ENCODE results near the gene MRPS25. TPM values are rescaled to one million over a fixed set of nuclear protein-coding genes. Genes with fewer than 3 reads are reported as not detected.
A peak's percentile ranks its signal among the peaks of the same experiment; 100 is the strongest.

The MRPS25 gene
- total and polyA plus RNA-seq, 2 experiments from 2014 or later = 42.1 to 96.9 TPM

DNA sequence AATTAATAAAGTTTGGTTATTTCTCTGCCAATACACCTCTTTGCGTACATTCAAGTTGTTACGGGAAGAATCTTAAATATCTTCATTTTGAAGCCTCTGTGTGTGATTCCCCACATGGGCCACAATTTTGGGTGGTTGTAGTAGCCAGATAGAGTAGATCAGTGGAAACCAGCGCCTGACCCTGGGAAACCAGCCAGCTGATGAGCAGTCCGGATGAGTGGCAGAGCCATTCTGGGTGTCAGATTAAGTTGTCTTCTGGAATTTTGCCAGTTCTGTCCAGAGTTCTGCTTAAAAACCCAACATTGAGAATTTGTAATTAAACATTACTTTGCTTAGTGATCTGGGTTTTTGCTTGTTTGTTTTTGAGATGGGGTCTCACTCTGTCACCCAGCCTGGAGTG lies 49.7 kb downstream of the MRPS25 start:
- Histone ChIP-seq H3K27ac (no peak overlapping the region), H3K4me3 (no peak overlapping the region), H3K36me3 (peaks cover 54% of the 10 kb centered on the region), H3K27me3 (no peaks in the 10 kb centered on the region), H3K4me1 (ENCODE audit: low read depth) (peaks cover 4% of the 10 kb centered on the region), H3K9me3 (ENCODE audit: low read depth) (no peaks in the 10 kb centered on the region)
- DNase-seq (ENCODE audit: low read depth in 1 of 2, low spot score in 1 of 2) = peak in 1 of 2 donors; percentile 14
- no peak for TF ChIP-seq CTCF (IDR thresholded peaks at IDR 0.05; ENCODE audit: low read depth, low read length)

GRCh38 chr3:15014606-15015328 lies 50.3 kb downstream of the MRPS25 start:
- no peaks in the 10 kb centered on the region for H3K27me3 ChIP-seq
- no peak overlapping the region for H3K27ac ChIP-seq
- no peak for TF ChIP-seq CTCF (IDR thresholded peaks at IDR 0.05; ENCODE audit: low read depth, low read length)
- H3K4me3 ChIP-seq = no peak overlapping the region
- H3K36me3 ChIP-seq = peaks cover 50% of the 10 kb centered on the region
- H3K9me3 ChIP-seq (ENCODE audit: low read depth) = no peaks in the 10 kb centered on the region
- peaks cover 4% of the 10 kb centered on the region for H3K4me1 ChIP-seq (ENCODE audit: low read depth)
- DNase-seq (ENCODE audit: low read depth in 1 of 2, low spot score in 1 of 2) = peak in 1 of 2 donors; percentile 12

GRCh38 chr3:15011174-15011573 lies 53.9 kb downstream of the MRPS25 start:
- Histone ChIP-seq H3K36me3 (peaks cover 22% of the 10 kb centered on the region), H3K9me3 (ENCODE audit: low read depth) (no peaks in the 10 kb centered on the region), H3K4me1 (ENCODE audit: low read depth) (peaks cover 4% of the 10 kb centered on the region), H3K27ac (no peak overlapping the region), H3K4me3 (no peak overlapping the region), H3K27me3 (no peaks in the 10 kb centered on the region)
- no peak for DNase-seq (ENCODE audit: low read depth in 1 of 2, low spot score in 1 of 2)
- TF ChIP-seq CTCF (IDR thresholded peaks at IDR 0.05; ENCODE audit: low read depth, low read length) = no peak

GRCh38 chr3:15010664-15011063 lies 54.5 kb downstream of the MRPS25 start:
- no peak for TF ChIP-seq CTCF (IDR thresholded peaks at IDR 0.05; ENCODE audit: low read depth, low read length)
- Histone ChIP-seq H3K27ac (no peak overlapping the region), H3K9me3 (ENCODE audit: low read depth) (no peaks in the 10 kb centered on the region), H3K27me3 (no peaks in the 10 kb centered on the region), H3K4me1 (ENCODE audit: low read depth) (peaks cover 4% of the 10 kb centered on the region), H3K4me3 (no peak overlapping the region), H3K36me3 (peaks cover 19% of the 10 kb centered on the region)
- DNase-seq (ENCODE audit: low read depth in 1 of 2, low spot score in 1 of 2) = no peak

DNA sequence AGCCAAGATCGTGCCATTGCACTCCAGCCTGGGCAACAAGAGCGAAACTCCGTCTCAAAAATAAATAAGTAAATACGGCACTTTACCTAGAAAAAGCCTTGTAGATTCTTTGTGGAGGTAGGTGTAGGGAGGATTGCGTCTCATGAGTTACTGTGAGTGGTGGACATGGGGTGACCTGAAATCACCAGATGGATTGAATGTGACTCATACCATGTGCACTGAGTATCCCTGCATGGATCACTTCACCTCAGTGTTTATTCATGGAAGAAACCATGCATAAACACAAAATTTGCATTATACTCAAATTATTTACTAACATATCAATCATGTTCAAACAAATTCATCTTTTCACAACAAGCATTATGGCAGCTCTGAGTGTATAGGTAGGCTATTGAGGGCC lies 55.9 kb downstream of the MRPS25 start:
- no peaks in the 10 kb centered on the region for H3K27me3 ChIP-seq

More for the DNA sequence above, 55.9 kb downstream of the MRPS25 start:
- no peak overlapping the region for H3K4me3 ChIP-seq
- no peak for DNase-seq (ENCODE audit: low read depth in 1 of 2, low spot score in 1 of 2)
- no peaks in the 10 kb centered on the region for H3K9me3 ChIP-seq (ENCODE audit: low read depth)
- no peak for TF ChIP-seq CTCF (IDR thresholded peaks at IDR 0.05; ENCODE audit: low read depth, low read length)
- H3K4me1 ChIP-seq (ENCODE audit: low read depth) = peaks cover 4% of the 10 kb centered on the region
- H3K27ac ChIP-seq = no peak overlapping the region
- H3K36me3 ChIP-seq = peaks cover 9% of the 10 kb centered on the region

All from cardiac muscle cell (in vitro differentiated cells and primary cell).